ENCODE data around the gene RBM42.

DNA sequence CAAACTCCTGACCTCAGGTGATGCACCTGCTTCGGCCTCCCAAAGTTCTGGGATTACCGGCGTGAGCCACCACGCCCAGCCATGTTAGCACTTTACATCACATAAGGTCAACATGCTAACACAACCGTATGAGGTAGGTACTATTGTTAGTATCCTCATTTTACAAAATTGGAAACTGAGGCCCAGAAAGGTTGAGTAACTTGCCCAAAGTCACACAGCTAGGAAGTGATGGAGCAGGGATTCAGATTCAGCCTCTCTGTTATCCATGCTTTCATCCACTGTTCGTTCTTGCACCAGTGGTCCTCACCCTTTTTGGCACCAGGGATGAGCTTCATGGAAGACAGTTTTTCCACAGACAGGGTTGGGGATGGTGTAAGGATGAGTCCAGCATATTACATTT lies 27.9 kb downstream of the RBM42 start:
- TF ChIP-seq POLR2A (IDR thresholded peaks at IDR 0.05) = no peak
- TF ChIP-seq, protein P1, sequence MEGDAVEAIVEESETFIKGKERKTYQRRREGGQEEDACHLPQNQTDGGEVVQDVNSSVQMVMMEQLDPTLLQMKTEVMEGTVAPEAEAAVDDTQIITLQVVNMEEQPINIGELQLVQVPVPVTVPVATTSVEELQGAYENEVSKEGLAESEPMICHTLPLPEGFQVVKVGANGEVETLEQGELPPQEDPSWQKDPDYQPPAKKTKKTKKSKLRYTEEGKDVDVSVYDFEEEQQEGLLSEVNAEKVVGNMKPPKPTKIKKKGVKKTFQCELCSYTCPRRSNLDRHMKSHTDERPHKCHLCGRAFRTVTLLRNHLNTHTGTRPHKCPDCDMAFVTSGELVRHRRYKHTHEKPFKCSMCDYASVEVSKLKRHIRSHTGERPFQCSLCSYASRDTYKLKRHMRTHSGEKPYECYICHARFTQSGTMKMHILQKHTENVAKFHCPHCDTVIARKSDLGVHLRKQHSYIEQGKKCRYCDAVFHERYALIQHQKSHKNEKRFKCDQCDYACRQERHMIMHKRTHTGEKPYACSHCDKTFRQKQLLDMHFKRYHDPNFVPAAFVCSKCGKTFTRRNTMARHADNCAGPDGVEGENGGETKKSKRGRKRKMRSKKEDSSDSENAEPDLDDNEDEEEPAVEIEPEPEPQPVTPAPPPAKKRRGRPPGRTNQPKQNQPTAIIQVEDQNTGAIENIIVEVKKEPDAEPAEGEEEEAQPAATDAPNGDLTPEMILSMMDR (IDR thresholded peaks at IDR 0.05) = no peak
